CD4-positive, alpha-beta T cell treated with Interferon gamma for 1 hour (primary cell): ENCODE results near the gene DDX54.
"Not testable (repeated sequence)": the region's sequence is repeated elsewhere in the genome, so short reads cannot be mapped to it uniquely, and the experiment has no call there.

Source experiments
- DNase-seq: peaks from one replicate; pipeline ENCODE4 v3.0.0-alpha.2; 2020

DDX54 gene

GRCh38 chr12:113137861-113138783 lies 47.2 kb downstream of the DDX54 start:
- no peak for DNase-seq

GRCh38 chr12:113136990-113137511 lies 48.2 kb downstream of the DDX54 start:
- no peak for DNase-seq

DNA sequence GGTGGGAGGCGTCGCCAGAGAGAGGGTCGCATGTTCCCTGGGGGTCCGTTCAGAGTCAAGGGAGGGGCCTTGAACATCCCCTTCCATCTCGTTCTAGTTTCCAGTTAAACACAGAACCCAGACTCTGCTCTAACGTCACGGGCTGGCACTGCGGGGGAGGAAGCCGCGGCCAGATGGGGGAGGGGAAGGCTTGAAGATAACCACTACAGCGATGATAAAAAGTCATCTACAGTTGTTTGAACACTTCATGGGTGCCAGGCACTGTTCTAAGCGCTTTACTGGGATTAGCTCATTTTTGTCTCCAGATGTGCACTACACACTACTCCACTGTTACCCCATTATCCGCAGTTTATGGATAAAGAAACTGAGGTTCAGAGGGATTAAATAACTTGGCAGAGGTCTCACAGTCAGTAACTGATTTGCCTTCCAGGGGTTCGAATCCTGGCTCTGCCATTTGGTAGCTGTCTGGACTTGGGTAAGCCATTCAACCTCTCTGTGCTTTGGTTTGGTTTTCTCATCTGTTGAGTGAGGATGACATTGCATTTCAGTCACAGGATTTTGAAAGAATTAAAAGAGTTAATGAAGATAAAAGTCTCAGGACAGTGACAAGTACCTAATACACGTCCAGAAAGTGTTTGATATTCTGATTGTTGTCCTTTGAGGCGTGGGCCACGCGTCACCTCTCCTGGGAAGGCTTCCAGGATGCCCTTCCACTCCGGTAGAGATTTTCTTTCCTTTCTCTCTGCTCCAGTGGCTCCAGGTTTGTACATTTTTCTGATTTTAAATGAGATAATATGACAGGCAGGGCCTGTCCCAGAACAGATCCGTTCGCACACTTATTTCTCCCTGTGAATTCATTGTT lies 48.9 kb downstream of the DDX54 start:
- DNase-seq = peak; percentile 67

DNA sequence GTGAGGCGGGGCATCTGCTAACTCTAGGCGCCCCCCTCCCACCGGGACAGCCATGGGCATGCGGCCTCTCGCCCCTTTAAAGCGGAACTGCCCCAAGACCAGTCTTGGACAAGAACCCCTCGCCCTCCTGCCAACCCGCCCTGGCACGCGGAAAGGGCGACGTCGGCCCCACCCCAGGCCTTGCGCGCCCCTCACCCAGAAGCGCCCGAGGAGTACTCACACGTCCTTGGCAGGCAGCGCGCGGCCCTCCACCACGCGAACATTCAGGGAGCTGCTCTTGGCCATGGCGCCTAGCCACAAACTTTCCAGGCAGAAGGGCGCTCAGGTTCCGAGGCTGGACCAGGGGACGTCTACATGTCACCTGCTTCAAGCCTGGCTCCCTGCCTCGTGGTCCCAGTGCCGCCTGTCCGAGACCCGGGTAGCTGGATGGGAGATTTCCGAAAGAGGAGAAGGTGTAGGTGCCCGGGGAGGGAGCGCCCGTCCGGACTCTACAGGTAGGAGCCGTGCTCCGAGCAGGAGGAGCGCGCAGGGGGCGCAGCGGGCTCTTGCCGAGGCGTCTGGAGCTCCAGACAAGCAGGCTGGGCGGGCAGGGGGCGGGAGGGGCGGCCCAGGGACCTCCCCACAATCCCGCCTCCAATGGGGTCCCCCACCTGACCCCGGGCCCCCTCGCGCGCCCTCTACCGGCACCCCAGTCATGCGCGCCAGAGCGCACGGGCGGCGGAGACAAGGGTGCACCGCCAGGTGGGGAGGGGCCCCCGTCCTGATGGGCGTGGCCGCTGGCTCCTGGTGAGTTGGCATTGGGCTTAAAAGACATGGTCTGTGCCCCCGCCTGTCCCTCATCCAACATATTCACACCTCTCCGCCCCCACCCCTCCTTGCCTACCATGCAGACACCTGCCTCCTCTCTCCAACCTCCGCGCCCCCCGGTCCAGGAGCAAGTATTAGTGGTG lies 49.8 kb downstream of the DDX54 start, which contains the start of gene RASAL1:
TSS of gene RASAL1 (minus strand) at position 584 of the 950 bp plus-strand sequence. CDS start at position 285, 299 bp downstream.
- DNase-seq = peak; percentile 76

GRCh38 chr12:113134521-113134951 lies 50.7 kb downstream of the DDX54 start:
- DNase-seq = no peak

GRCh38 chr12:113134071-113134470 lies 51.2 kb downstream of the DDX54 start:
- DNase-seq = no peak

DNA sequence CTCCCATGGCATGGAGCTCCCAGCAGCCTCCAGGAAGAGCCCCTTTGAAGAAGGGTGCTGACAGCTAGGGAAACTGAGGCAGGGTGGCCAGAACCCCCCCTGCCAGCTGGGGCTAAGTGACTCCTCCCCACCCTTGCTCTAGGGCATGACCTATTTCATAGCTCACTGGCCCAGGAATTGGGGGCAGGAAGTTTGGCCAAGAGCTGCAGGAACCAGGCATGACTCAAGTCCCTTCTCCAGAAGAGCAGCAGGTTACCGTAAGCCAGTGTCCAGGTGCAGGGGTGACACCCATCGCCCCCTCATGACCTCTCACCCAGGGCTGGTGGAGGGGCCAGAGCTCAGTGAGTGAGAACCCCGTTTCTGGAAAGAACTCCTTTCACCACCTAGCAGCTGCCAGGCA lies 51.6 kb downstream of the DDX54 start:
- DNase-seq = no peak

- DNase-seq = no peak
Measured at GRCh38 chr12:113133036-113133435, 52.2 kb downstream of the DDX54 start.

DNA sequence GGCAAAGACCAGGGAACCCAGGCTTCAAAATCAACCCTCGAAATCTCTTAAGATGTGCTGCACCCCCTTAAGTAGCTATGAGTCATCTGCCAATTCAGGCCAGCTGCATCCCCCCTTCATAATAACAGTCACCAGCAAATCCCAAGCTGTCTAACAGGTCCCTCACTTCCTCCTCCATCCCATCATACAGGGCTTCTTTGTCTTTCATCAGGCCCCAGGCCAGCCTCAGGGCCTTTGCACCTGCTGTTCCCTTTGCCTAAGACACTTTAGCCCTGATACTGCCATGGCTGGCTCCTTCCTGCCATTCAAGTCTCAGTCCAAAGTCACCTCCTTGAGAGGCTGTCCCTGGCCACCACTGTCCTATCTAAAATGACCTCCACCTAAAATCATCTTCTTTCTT lies 53.7 kb downstream of the DDX54 start:
- DNase-seq = no peak

DNA sequence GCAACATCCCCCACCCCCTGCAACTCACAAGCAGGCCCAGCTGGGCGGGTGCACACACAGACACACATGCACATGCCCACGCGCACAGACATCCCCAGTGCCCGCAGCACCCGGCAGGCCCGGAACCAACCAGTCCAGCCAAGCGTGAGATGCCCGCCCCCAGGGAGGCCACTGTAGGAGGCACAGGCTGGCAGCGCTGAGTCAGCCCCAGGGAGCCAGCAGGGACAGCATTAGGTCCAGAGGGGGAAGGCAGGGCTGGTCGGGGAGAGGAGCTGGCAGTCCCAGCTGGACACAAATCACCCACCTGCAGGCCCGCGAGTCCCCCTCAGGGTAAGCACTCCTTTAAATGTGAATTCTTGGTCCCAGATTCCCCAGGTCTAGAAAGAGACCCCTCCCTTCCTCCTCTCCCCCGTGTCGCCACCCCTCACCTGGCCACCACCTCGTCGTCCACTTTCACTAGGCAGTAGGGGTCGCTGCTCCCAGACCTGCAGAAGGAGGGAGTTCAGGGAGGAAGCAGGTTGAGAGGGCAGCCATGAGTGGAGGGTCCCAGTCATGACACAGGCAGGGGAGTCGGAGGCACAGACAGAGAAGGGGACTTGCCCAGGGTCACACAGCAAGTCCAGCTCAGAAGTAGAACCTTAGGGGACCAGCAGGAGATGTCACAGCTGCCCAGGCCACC lies 54.7 kb downstream of the DDX54 start:
- DNase-seq = peak; percentile 12

GRCh38 chr12:113129664-113130456 lies 55.4 kb downstream of the DDX54 start:
- DNase-seq = no peak

DNA sequence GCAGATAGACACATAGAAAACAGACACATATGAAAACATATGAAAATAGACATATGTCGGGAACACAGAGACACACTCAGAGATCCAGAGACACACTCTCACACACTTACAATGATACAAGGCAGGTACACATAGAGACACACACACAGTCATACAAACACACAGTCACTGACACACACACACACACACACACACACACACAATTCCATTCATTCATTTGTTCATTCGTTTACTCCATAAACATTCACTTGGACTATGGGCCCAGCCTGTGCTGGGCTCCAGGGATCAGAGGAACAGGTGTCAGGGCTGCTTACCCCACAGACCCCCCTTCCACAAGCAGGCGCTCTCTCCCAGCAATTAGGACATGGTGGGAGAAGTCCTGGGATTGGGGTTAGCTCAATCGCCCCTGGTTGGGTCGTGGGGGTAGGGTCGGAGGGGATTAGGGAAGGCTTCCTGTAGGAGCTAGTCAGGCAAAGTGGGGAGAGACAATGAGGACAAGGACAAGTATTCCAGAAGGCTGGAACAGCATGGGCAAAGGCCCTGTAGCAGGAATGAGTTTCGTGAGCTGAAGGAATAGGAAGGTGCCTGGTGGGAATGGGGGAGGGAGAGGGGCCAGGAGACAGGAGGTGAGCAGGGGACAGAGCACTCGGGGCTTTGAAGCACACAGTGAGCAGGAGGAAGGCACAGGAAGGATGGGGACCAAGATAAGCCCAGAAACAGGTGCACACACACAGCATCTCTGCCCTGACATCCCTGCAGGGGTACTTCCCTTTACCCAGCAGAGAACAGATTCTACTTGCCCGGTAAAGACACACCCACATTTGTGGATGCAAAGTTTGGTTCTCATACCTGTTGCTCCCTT lies 56.2 kb downstream of the DDX54 start:
- no peak for DNase-seq

GRCh38 chr12:113127791-113128199 lies 57.5 kb downstream of the DDX54 start:
- DNase-seq = no peak

- no peak for DNase-seq
Measured at GRCh38 chr12:113120670-113121370, 64.5 kb downstream of the DDX54 start.

- DNase-seq = no peak
Measured at GRCh38 chr12:113119980-113120669, 65.2 kb downstream of the DDX54 start.

- no peak for DNase-seq
Measured at GRCh38 chr12:113118142-113118541, 67.1 kb downstream of the DDX54 start.

DNA sequence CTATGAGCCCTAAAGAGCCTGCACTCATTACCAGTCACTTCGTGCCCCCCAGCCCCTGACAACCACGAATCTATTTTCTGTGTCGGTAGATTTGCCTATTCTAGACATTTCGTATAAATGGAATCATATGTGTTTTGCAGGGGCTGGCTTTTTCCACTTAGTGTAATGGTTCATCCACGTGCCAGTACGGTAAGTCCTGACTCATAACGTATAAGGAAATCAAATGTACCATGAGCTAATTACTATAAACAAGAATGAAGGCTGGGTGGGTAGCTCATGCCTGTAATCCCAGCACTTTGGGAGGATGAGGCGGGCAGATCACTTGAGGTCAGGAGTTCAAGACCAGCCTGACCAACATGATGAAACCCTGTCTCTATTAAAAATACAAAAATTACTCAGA lies 67.6 kb downstream of the DDX54 start:
- not testable (repeated sequence) for DNase-seq

DNA sequence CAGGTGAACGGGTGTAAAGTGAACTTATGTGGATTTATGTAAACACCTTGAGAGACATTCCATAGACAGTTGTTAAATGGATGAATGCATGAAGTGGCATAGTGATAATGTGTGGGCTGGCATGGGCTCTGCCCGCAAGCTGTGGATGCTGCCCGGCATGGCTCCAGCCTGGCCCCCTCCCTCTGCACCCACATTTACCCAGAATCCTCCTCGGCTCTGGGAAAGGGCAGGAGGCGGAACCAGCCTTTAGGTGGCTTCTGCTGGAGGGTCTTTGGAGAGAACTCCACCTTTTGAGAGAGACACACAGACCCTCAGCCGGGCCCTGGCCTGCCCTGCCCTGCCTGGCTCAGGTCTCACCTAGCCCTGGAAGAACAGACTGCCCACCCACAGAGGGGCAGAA lies 68.4 kb downstream of the DDX54 start:
- no peak for DNase-seq
